ENCODE measurements around the gene MYO9B.

DNA sequence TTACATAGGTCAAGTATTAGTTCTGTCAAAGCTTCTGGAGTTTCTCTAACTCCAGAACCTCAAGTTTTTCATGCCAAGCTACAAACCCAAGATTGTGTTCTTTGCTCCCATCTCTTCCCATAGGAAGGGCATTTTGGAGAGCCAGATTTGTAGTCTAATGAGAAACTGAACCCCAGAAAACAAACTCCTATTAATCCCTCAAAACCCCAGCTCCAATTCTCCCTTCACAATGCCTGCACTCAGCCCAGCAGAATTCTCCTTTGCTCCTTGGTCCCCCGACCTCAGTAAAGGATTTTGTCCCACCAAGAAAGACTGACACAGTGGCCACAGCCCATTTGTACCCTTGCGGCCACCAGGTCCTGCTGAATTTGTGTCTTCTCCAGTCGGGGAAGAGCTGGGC, 180.6 kb downstream of the MYO9B start:
- TF ChIP-seq, protein P1, sequence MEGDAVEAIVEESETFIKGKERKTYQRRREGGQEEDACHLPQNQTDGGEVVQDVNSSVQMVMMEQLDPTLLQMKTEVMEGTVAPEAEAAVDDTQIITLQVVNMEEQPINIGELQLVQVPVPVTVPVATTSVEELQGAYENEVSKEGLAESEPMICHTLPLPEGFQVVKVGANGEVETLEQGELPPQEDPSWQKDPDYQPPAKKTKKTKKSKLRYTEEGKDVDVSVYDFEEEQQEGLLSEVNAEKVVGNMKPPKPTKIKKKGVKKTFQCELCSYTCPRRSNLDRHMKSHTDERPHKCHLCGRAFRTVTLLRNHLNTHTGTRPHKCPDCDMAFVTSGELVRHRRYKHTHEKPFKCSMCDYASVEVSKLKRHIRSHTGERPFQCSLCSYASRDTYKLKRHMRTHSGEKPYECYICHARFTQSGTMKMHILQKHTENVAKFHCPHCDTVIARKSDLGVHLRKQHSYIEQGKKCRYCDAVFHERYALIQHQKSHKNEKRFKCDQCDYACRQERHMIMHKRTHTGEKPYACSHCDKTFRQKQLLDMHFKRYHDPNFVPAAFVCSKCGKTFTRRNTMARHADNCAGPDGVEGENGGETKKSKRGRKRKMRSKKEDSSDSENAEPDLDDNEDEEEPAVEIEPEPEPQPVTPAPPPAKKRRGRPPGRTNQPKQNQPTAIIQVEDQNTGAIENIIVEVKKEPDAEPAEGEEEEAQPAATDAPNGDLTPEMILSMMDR (IDR thresholded peaks at IDR 0.05), result no peak
- TF ChIP-seq POLR2A (IDR thresholded peaks at IDR 0.05), result no peak

All from heart left ventricle (tissue), 13 donors.